Neuronal stem cell (in vitro differentiated cells): ENCODE results near the gene SCIMP. TPM values are rescaled to one million over a fixed set of nuclear protein-coding genes. Genes with fewer than 3 reads are reported as not detected.

Source experiments
- DNase-seq: peaks from one replicate; pipeline ENCODE4 v3.0.0-alpha.2; 2013; ENCODE audit warnings: low spot score
- H2AFZ ChIP-seq: one replicate; pipeline ENCODE4 v1.6.1; 2013; ENCODE audit warnings: mild to moderate bottlenecking, low read length, inconsistent platforms
- H2AK5ac ChIP-seq: 2 replicates; pipeline ENCODE4 v1.6.1; 2013; ENCODE audit warnings: low read depth, mild to moderate bottlenecking, inconsistent platforms, low read length, moderate library complexity, mixed read lengths
- H2BK120ac ChIP-seq: 2 replicates; pipeline ENCODE4 v1.6.1; 2013; ENCODE audit warnings: low read depth, mild to moderate bottlenecking, inconsistent platforms, low read length, moderate library complexity, mixed read lengths
- H2BK12ac ChIP-seq: one replicate; pipeline ENCODE4 v1.6.1; 2013; ENCODE audit warnings: low read length, inconsistent platforms
- H2BK15ac ChIP-seq: 2 replicates; pipeline ENCODE4 v1.6.1; 2013; ENCODE audit warnings: mild to moderate bottlenecking, low read length, inconsistent platforms, mixed read lengths
- H2BK5ac ChIP-seq: one replicate; pipeline ENCODE4 v1.6.1; 2013; ENCODE audit warnings: inconsistent platforms, mild to moderate bottlenecking, low read length, moderate library complexity
- H3K14ac ChIP-seq: one replicate; pipeline ENCODE4 v1.6.1; 2013; ENCODE audit warnings: low read length, inconsistent platforms
- H3K18ac ChIP-seq: 2 replicates; pipeline ENCODE4 v1.6.1; 2013; ENCODE audit warnings: low read length, inconsistent platforms
- H3K23ac ChIP-seq: 2 replicates; pipeline ENCODE4 v1.6.1; 2013; ENCODE audit warnings: low read depth, mild to moderate bottlenecking, mixed read lengths, low read length, inconsistent platforms; ENCODE audit not compliant: poor library complexity
- H3K27ac ChIP-seq: replicated peaks from 3 replicates; pipeline ENCODE4 v1.5.1; 2013; ENCODE audit warnings: low read length, inconsistent platforms
- H3K27me3 ChIP-seq, 3 experiments: 2 replicates each; pipeline ENCODE4 v1.6.1; 2013; ENCODE audit warnings: low read length in 3 of 3, mild to moderate bottlenecking in 2 of 3, inconsistent platforms in 1 of 3, low read depth in 1 of 3, mixed read lengths in 1 of 3, moderate library complexity in 1 of 3; ENCODE audit not compliant: control insufficient read depth in 3 of 3, insufficient read depth in 3 of 3
- H3K36me3 ChIP-seq, 2 donors: replicated peaks in 1 of 2; 2 replicates each; pipeline ENCODE4 v1.6.1; 2013; ENCODE audit warnings: low read length in 2 of 2; ENCODE audit not compliant: control insufficient read depth in 2 of 2, insufficient read depth in 2 of 2
- H3K4ac ChIP-seq: 2 replicates; pipeline ENCODE4 v1.6.1; 2013; ENCODE audit warnings: inconsistent platforms, mild to moderate bottlenecking, low read length, moderate library complexity
- H3K4me1 ChIP-seq, 2 donors: 1 replicate in 1 of 2; 2 replicates in 1 of 2; pipeline ENCODE4 v1.6.1; 2013; ENCODE audit warnings: low read length in 2 of 2, low read depth in 1 of 2; ENCODE audit not compliant: control insufficient read depth in 2 of 2, insufficient read depth in 1 of 2
- H3K4me2 ChIP-seq: one replicate; pipeline ENCODE4 v1.6.1; 2013; ENCODE audit warnings: mild to moderate bottlenecking, low read length, inconsistent platforms; ENCODE audit not compliant: insufficient read depth, poor library complexity, severe bottlenecking
- H3K4me3 ChIP-seq, 2 donors: 2 replicates each; pipeline ENCODE4 v1.5.1; 2013; ENCODE audit warnings: low read length in 2 of 2, mild to moderate bottlenecking in 2 of 2, inconsistent platforms in 1 of 2, moderate library complexity in 1 of 2
- H3K79me1 ChIP-seq: one replicate; pipeline ENCODE4 v1.6.1; 2013; ENCODE audit warnings: low read depth, mild to moderate bottlenecking, inconsistent platforms, low read length, moderate library complexity
- H3K9ac ChIP-seq: one replicate; pipeline ENCODE4 v1.6.1; 2013; ENCODE audit warnings: mild to moderate bottlenecking, low read depth, low read length, inconsistent platforms; ENCODE audit not compliant: poor library complexity
- H3K9me3 ChIP-seq, 2 donors: replicated peaks in 1 of 2; 2 replicates each; pipeline versions ENCODE3 to v1.6.1; 2013; ENCODE audit warnings: low read length in 2 of 2, mild to moderate bottlenecking in 2 of 2, inconsistent platforms in 1 of 2, low read depth in 1 of 2, mixed read lengths in 1 of 2, moderate library complexity in 1 of 2; ENCODE audit not compliant: control insufficient read depth in 2 of 2, insufficient read depth in 1 of 2
- H4K8ac ChIP-seq: one replicate; pipeline ENCODE4 v1.6.1; 2013; ENCODE audit warnings: low read depth, mild to moderate bottlenecking, inconsistent platforms, low read length, moderate library complexity
- H4K91ac ChIP-seq: one replicate; pipeline ENCODE4 v1.6.1; 2013; ENCODE audit warnings: low read length, low read depth, mild to moderate bottlenecking, inconsistent platforms; ENCODE audit not compliant: poor library complexity
- WGBS, 2 donors: extraction: QIAGEN DNeasy Blood & Tissue Kit; methylation state at CpG; one replicate each; pipeline ENCODE4 v1.1.7; 2013; ENCODE audit warnings: missing lambda C conversion rate in 2 of 2, mixed read lengths in 1 of 2; ENCODE audit not compliant: insufficient read length in 2 of 2, insufficient replicate concordance in 1 of 2; ENCODE audit errors: extremely low coverage in 2 of 2; 5-methylcytosine and 5-hydroxymethylcytosine counted together
- polyA plus RNA-seq, 2 experiments: library from polyadenylated mRNA; stranded (reverse); fragments of 200-250 nt; gene quantifications; one replicate each; pipeline ENCODE4 v1.2.3, GENCODE V29; 2013

Gene SCIMP
- polyA plus RNA-seq (2013, experiment 1 of 2), result not detected
- not detected for polyA plus RNA-seq (2013, experiment 2 of 2)

DNA sequence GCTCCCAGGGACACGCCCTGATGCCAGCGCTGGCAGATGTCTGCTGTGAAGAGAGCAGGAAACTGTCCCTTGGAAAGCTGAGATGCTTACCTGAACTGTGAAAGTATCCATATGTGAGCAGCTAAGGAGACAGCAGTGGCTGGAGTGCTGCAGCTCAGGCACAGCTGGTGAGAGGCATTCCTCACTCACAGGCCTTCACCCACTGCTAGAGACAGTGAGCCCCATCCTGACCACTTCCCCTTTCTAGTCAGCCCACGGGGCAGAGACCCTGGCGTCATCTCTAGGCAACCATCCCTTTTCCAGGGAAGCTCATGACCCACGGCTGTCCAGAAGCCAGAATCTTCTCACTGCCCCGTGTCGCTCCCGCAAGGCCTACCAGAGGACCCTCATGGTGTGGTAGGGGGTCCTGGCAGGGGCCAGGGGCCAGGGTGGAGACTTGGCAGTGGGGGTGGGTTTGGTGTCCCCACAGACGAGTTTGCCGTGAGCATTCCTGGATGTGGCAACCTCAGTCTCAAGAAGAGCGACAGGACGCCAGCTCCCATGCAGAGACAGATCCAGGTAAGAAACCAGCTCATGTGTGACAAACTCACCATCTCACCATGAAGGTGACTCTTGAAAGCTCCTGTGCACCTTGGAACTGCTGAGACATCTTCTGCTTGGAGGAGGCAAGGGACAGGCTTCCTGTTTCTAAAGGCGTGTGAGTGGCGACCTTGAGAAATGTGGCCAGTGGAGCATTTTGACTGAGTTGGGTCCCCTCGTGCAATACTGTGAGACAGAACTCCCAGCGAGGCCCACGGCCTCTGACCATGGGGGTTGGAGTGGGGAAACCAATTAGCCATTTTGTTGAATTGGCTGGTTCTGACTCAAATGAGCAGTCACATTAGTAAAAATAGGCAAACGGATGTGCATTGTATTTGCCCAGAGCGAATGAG lies at the start of gene SCIMP:
Gene SCIMP, minus strand, starts transcription at position 216 of the 932 bp plus-strand sequence. Its CDS starts 105 bp downstream, at position 111.
- Histone ChIP-seq H3K23ac (no peak within 1 kb of the TSS), H3K4me2 (no peak within 1 kb of the TSS), H3K27me3 (no peaks in the 10 kb centered on the region), H3K36me3 (peaks cover 3 to 12% of the 10 kb centered on the region in 2 donors), H2BK15ac (no peak within 1 kb of the TSS), H3K79me1 (no peaks in the 10 kb centered on the region), H2BK12ac (no peak within 1 kb of the TSS), H4K91ac (no peak within 1 kb of the TSS), H3K4ac (no peak within 1 kb of the TSS), H3K9ac (no peak within 1 kb of the TSS), H3K4me1 (no peaks in the 10 kb centered on the region), H2AFZ (no peak within 1 kb of the TSS), H2BK5ac (no peak within 1 kb of the TSS), H3K27ac (no peak within 1 kb of the TSS), H3K14ac (no peak within 1 kb of the TSS), H3K9me3 (peaks cover 0 to 3% of the 10 kb centered on the region in 2 donors), H2AK5ac (no peak within 1 kb of the TSS), H3K18ac (no peak within 1 kb of the TSS), H3K4me3 (no peak within 1 kb of the TSS), H4K8ac (no peak within 1 kb of the TSS), H2BK120ac (no peak within 1 kb of the TSS)
- WGBS, 2 donors, result no CpG with 5 or more reads among the region's 19 CpGs
- DNase-seq, result no peak

DNA sequence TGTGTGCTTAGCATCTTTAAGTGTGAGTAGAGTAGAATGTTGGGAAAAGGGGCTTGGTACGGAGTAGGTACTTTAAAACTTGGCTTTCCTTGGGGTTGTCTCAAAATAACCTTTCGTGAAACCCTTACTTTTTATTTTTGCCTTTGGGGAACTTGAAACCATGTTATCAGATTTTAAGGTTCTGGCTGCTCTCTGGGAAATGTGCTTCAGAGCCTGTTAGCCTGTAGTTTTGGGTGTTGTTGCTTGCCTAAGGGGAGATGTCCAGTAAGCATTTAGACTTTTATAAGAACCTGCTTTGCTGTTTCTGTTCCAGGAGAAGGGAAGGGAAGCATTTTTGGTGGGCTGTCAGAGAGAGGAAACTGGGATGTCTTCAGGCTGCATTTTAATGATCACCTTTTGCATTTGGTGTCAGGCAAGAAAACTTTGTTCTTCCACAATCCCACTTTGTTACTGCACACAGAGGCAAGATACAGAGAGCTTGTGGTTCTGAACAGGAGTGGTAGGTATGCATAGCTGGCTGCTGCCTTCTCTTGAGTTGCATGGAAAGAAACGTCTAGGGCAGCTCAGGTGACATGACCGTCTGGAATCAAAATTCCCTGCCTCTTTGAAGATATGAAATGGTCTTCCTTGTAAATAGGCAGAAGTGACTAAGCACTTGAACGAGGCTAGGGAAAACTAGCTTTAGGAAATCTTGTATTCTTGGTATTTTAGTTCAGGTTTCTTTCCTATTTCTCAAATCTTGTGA lies 49.1 kb upstream of the SCIMP start:
- Histone ChIP-seq H3K4me3 (peak overlapping the region in 1 of 2 donors; percentile 73), H3K9ac (no peak overlapping the region), H4K8ac (no peak overlapping the region), H3K23ac (no peak overlapping the region), H4K91ac (no peak overlapping the region), H3K27ac (no peak overlapping the region), H3K79me1 (peaks cover 5% of the 10 kb centered on the region), H2BK15ac (no peak overlapping the region), H3K27me3 (no peaks in the 10 kb centered on the region), H3K9me3 (no peaks in the 10 kb centered on the region), H3K36me3 (peaks cover 4 to 24% of the 10 kb centered on the region in 2 donors), H2AFZ (no peak overlapping the region), H2AK5ac (no peak overlapping the region), H3K4ac (no peak overlapping the region), H3K18ac (no peak overlapping the region), H2BK5ac (no peak overlapping the region), H3K14ac (no peak overlapping the region), H3K4me2 (no peak overlapping the region), H3K4me1 (peaks cover 0 to 5% of the 10 kb centered on the region in 2 donors), H2BK120ac (no peak overlapping the region), H2BK12ac (no peak overlapping the region)
- WGBS, 2 donors, result no CpG with 5 or more reads among the region's 5 CpGs
- DNase-seq, result no peak

DNA sequence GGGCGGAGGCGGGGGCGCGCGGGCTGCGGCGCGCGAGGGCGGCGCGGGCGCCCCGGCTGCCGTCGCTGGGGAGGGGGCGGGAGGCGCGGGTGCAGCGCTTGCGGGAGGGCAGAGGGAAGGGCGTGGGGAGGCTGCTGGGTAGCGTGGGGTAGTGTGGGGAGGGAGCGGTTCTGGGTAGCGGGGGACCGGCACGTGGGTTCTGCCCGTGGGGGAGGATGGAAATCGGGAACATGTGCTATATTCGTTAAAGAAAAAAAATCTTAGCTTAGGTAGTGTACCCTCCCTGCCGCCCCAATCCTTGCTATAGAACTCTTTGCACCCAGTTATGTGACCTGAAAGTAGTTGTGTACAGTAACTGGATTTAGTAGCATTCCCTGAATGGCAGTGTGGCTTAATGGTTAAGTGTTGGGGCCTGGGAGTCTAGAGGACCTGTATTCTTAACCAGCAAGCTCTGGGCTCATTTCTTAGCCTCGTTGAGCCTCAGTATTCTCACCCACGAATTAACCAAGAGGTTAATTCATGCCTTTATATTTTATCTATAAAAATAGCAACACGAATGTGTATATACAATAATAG lies 48.1 kb upstream of the SCIMP start:
- Histone ChIP-seq H3K36me3 (peaks cover 4 to 24% of the 10 kb centered on the region in 2 donors), H3K18ac (no peak overlapping the region), H3K9ac (peak overlapping the region; percentile 96), H4K8ac (no peak overlapping the region), H2AK5ac (peak overlapping the region; percentile 5), H3K4me1 (peaks cover 0 to 5% of the 10 kb centered on the region in 2 donors), H2AFZ (peak overlapping the region; percentile 52), H3K9me3 (no peaks in the 10 kb centered on the region), H2BK15ac (no peak overlapping the region), H3K4me2 (peak overlapping the region; percentile 78), H3K14ac (no peak overlapping the region), H3K27ac (no peak overlapping the region), H4K91ac (no peak overlapping the region), H2BK5ac (peak overlapping the region; percentile 54), H3K27me3 (no peaks in the 10 kb centered on the region), H3K23ac (no peak overlapping the region), H3K4me3 (peak overlapping the region; percentile 73 to 97), H3K4ac (no peak overlapping the region), H2BK120ac (no peak overlapping the region), H3K79me1 (peaks cover 5% of the 10 kb centered on the region), H2BK12ac (no peak overlapping the region)
- WGBS, 2 donors, result 100% methylated on average over 1 of the region's 34 CpGs; no CpG with 5 or more reads in 1 of the 2 donors
- DNase-seq, result no peak
